H1 (cell line): ENCODE results near the gene RITA1. TPM values are rescaled to one million over a fixed set of nuclear protein-coding genes. Genes with fewer than 3 reads are reported as not detected.

Source experiments
- RAD21 ChIP-seq, 2 experiments: IDR thresholded peaks in 1 of 2; conservative IDR thresholded peaks in 1 of 2; 2 replicates each; pipeline ENCODE4 v1.6.1; 2011; ENCODE audit warnings: low read depth in 2 of 2, low read length in 2 of 2, improper control_type of control experiment in 1 of 2, inconsistent platforms in 1 of 2, mild to moderate bottlenecking in 1 of 2, moderate library complexity in 1 of 2
- TEAD4 ChIP-seq: IDR thresholded peaks from 2 replicates; pipeline ENCODE4 v1.6.1; 2012; ENCODE audit warnings: low read depth, low read length, inconsistent platforms, mixed read lengths
- polyA plus RNA-seq, 7 experiments: library from polyadenylated mRNA; depleted of rRNA in 3 of 7; stranded (reverse) in 5 of 7; unstranded in 2 of 7; fragments of >200 nt in 5 of 7; fragments of 200-250 nt in 2 of 7; gene quantifications; 1 replicate in 5 of 7; 2 replicates in 1 of 7; 4 replicates in 1 of 7; pipeline versions ENCODE4 v1.2.1 to v1.2.3, GENCODE V29; 2011 to 2013; ENCODE audit warnings: missing spikeins in 2 of 7, mixed read lengths in 2 of 7
- total RNA-seq: library from RNA; stranded (reverse); fragmentation: NEBNext Ultra II Directional; extraction: Animal tissue kit (Norgen Biotek cat#: 25700); gene quantifications from 2 replicates; pipeline ENCODE4 v1.2.1, GENCODE V29; 2021
- TF ChIP-seq, protein P1 (sequence below): fragments of 300-600 bp; sonication (generic); IDR thresholded peaks from 2 replicates; pipeline ENCODE4 v1.7.1; 2012; ENCODE audit warnings: low read length, moderate library complexity, mild to moderate bottlenecking, inconsistent platforms; ENCODE audit not compliant: insufficient replicate concordance

RITA1 gene
- total and polyA plus RNA-seq, 2 of the 8 experiments (the other 6 are each of a cell fraction or from before 2014, with no cell fraction given) = 24.1 to 25.8 TPM

DNA sequence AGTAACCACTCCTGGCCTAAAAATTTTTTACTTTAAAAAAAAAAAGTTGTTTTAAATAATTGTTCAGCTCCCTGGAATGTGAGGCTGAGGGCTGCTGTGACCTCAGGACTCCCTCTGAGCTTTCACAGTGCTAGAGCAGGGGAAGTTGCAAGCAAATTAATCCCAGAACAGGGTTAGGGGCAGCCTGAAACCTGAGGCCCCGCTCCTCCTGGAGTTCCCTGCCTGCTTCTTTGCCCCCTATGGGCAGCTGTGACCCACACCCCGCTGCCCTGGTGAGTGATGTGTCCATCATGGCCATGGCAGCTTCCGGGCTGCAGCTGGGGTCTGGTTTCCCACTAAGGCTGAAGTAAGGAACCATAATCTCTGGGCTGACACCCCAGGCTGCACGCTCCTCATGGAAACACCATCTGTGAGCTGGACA, 9.5 kb downstream of the RITA1 start (continued):
- no peak for TF ChIP-seq TEAD4
- TF ChIP-seq, protein P1, sequence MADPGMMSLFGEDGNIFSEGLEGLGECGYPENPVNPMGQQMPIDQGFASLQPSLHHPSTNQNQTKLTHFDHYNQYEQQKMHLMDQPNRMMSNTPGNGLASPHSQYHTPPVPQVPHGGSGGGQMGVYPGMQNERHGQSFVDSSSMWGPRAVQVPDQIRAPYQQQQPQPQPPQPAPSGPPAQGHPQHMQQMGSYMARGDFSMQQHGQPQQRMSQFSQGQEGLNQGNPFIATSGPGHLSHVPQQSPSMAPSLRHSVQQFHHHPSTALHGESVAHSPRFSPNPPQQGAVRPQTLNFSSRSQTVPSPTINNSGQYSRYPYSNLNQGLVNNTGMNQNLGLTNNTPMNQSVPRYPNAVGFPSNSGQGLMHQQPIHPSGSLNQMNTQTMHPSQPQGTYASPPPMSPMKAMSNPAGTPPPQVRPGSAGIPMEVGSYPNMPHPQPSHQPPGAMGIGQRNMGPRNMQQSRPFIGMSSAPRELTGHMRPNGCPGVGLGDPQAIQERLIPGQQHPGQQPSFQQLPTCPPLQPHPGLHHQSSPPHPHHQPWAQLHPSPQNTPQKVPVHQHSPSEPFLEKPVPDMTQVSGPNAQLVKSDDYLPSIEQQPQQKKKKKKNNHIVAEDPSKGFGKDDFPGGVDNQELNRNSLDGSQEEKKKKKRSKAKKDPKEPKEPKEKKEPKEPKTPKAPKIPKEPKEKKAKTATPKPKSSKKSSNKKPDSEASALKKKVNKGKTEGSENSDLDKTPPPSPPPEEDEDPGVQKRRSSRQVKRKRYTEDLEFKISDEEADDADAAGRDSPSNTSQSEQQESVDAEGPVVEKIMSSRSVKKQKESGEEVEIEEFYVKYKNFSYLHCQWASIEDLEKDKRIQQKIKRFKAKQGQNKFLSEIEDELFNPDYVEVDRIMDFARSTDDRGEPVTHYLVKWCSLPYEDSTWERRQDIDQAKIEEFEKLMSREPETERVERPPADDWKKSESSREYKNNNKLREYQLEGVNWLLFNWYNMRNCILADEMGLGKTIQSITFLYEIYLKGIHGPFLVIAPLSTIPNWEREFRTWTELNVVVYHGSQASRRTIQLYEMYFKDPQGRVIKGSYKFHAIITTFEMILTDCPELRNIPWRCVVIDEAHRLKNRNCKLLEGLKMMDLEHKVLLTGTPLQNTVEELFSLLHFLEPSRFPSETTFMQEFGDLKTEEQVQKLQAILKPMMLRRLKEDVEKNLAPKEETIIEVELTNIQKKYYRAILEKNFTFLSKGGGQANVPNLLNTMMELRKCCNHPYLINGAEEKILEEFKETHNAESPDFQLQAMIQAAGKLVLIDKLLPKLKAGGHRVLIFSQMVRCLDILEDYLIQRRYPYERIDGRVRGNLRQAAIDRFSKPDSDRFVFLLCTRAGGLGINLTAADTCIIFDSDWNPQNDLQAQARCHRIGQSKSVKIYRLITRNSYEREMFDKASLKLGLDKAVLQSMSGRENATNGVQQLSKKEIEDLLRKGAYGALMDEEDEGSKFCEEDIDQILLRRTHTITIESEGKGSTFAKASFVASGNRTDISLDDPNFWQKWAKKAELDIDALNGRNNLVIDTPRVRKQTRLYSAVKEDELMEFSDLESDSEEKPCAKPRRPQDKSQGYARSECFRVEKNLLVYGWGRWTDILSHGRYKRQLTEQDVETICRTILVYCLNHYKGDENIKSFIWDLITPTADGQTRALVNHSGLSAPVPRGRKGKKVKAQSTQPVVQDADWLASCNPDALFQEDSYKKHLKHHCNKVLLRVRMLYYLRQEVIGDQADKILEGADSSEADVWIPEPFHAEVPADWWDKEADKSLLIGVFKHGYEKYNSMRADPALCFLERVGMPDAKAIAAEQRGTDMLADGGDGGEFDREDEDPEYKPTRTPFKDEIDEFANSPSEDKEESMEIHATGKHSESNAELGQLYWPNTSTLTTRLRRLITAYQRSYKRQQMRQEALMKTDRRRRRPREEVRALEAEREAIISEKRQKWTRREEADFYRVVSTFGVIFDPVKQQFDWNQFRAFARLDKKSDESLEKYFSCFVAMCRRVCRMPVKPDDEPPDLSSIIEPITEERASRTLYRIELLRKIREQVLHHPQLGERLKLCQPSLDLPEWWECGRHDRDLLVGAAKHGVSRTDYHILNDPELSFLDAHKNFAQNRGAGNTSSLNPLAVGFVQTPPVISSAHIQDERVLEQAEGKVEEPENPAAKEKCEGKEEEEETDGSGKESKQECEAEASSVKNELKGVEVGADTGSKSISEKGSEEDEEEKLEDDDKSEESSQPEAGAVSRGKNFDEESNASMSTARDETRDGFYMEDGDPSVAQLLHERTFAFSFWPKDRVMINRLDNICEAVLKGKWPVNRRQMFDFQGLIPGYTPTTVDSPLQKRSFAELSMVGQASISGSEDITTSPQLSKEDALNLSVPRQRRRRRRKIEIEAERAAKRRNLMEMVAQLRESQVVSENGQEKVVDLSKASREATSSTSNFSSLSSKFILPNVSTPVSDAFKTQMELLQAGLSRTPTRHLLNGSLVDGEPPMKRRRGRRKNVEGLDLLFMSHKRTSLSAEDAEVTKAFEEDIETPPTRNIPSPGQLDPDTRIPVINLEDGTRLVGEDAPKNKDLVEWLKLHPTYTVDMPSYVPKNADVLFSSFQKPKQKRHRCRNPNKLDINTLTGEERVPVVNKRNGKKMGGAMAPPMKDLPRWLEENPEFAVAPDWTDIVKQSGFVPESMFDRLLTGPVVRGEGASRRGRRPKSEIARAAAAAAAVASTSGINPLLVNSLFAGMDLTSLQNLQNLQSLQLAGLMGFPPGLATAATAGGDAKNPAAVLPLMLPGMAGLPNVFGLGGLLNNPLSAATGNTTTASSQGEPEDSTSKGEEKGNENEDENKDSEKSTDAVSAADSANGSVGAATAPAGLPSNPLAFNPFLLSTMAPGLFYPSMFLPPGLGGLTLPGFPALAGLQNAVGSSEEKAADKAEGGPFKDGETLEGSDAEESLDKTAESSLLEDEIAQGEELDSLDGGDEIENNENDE = no peak
- TF ChIP-seq RAD21 (IDR thresholded peaks at IDR 0.05 in 1 of 2, conservative IDR thresholded peaks at IDR 0.05 in 1 of 2; ENCODE audit: low read depth in 2 of 2, low read length in 2 of 2) = no peak
- TF ChIP-seq, all 59 proteins: peak for 0
